H9 (cell line): ENCODE results near the gene MRPS5. TPM values are rescaled to one million over a fixed set of nuclear protein-coding genes. Genes with fewer than 3 reads are reported as not detected.

Experiments used
- DNase-seq: peaks from one replicate; pipeline ENCODE4 v3.0.0-alpha.2; 2017
- H2AFZ ChIP-seq: one replicate; pipeline ENCODE4 v1.6.1; 2013; ENCODE audit warnings: mild to moderate bottlenecking, low read length, control low read depth, moderate library complexity
- H2AK5ac ChIP-seq: 2 replicates; pipeline ENCODE4 v1.6.1; 2013; ENCODE audit warnings: low read length, control low read depth, mixed read lengths; ENCODE audit not compliant: insufficient read length
- H2BK120ac ChIP-seq: one replicate; pipeline ENCODE4 v1.6.1; 2013; ENCODE audit warnings: low read depth, mild to moderate bottlenecking, low read length, control low read depth, inconsistent platforms; ENCODE audit not compliant: poor library complexity, severe bottlenecking
- H2BK12ac ChIP-seq: 2 replicates; pipeline ENCODE4 v1.6.1; 2013; ENCODE audit warnings: low read length, control low read depth, mixed read lengths, low read depth; ENCODE audit not compliant: insufficient read length
- H2BK15ac ChIP-seq: 2 replicates; pipeline ENCODE4 v1.6.1; 2013; ENCODE audit warnings: low read depth, low read length, control low read depth
- H2BK20ac ChIP-seq: one replicate; pipeline ENCODE4 v1.6.1; 2013; ENCODE audit warnings: low read depth, mild to moderate bottlenecking, low read length, control low read depth, inconsistent platforms; ENCODE audit not compliant: poor library complexity, severe bottlenecking
- H2BK5ac ChIP-seq: 2 replicates; pipeline ENCODE4 v1.6.1; 2013; ENCODE audit warnings: low read length, control low read depth, mixed read lengths; ENCODE audit not compliant: insufficient read length
- H3K14ac ChIP-seq: 2 replicates; pipeline ENCODE4 v1.6.1; 2013; ENCODE audit warnings: low read length, control low read depth; ENCODE audit not compliant: insufficient read depth
- H3K18ac ChIP-seq: 2 replicates; pipeline ENCODE4 v1.6.1; 2013; ENCODE audit warnings: low read depth, mild to moderate bottlenecking, mixed read lengths, low read length, control low read depth; ENCODE audit not compliant: insufficient read length
- H3K23ac ChIP-seq: 2 replicates; pipeline ENCODE4 v1.6.1; 2013; ENCODE audit warnings: low read length, control low read depth, mixed read lengths, low read depth; ENCODE audit not compliant: insufficient read length
- H3K23me2 ChIP-seq: 2 replicates; pipeline ENCODE4 v1.6.1; 2013; ENCODE audit warnings: low read depth, mild to moderate bottlenecking, mixed read lengths, low read length, control low read depth; ENCODE audit not compliant: insufficient read length, poor library complexity, severe bottlenecking
- H3K27ac ChIP-seq: 2 replicates; pipeline ENCODE4 v1.5.1; 2013; ENCODE audit warnings: low read length, control low read depth, mixed read lengths, low read depth; ENCODE audit not compliant: insufficient read length
- H3K27me3 ChIP-seq: 2 replicates; pipeline ENCODE4 v1.6.1; 2013; ENCODE audit warnings: low read length, control low read depth, inconsistent platforms; ENCODE audit not compliant: insufficient read depth
- H3K4ac ChIP-seq: 2 replicates; pipeline ENCODE4 v1.6.1; 2013; ENCODE audit warnings: low read depth, mild to moderate bottlenecking, control low read depth, inconsistent platforms, low read length, moderate library complexity
- H3K4me1 ChIP-seq: 2 replicates; pipeline ENCODE4 v1.6.1; 2013; ENCODE audit warnings: low read length, control low read depth, inconsistent platforms; ENCODE audit not compliant: insufficient read depth
- H3K4me2 ChIP-seq: 2 replicates; pipeline ENCODE4 v1.6.1; 2013; ENCODE audit warnings: low read length, control low read depth, mixed read lengths; ENCODE audit not compliant: insufficient read length, insufficient read depth
- H3K56ac ChIP-seq: 2 replicates; pipeline ENCODE4 v1.6.1; 2013; ENCODE audit warnings: low read depth, mild to moderate bottlenecking, mixed read lengths, low read length, control low read depth; ENCODE audit not compliant: insufficient read length
- H3K79me1 ChIP-seq: 2 replicates; pipeline ENCODE4 v1.6.1; 2013; ENCODE audit warnings: low read depth, mild to moderate bottlenecking, moderate library complexity, low read length, control low read depth, inconsistent platforms; ENCODE audit not compliant: insufficient read depth, poor library complexity, severe bottlenecking
- H3K79me2 ChIP-seq: 2 replicates; pipeline ENCODE4 v1.6.1; 2013; ENCODE audit warnings: low read length, control low read depth, inconsistent platforms; ENCODE audit not compliant: insufficient read depth
- H3K9ac ChIP-seq: 2 replicates; pipeline ENCODE4 v1.6.1; 2013; ENCODE audit warnings: low read length, control low read depth, mixed read lengths; ENCODE audit not compliant: insufficient read length; ENCODE audit errors: extremely low read depth
- H3K9me3 ChIP-seq: one replicate; pipeline ENCODE4 v1.6.1; 2013; ENCODE audit warnings: low read depth, low read length, inconsistent platforms; ENCODE audit not compliant: control insufficient read depth
- H3T11ph ChIP-seq: one replicate; pipeline ENCODE4 v1.6.1; 2013; ENCODE audit warnings: mild to moderate bottlenecking, low read length, control low read depth, inconsistent platforms
- H4K20me1 ChIP-seq: one replicate; pipeline ENCODE4 v1.6.1; 2013; ENCODE audit not compliant: control insufficient read depth, insufficient read length, insufficient read depth
- H4K5ac ChIP-seq: 2 replicates; pipeline ENCODE4 v1.6.1; 2013; ENCODE audit warnings: low read depth, mild to moderate bottlenecking, mixed read lengths, low read length, control low read depth; ENCODE audit not compliant: insufficient read length
- H4K8ac ChIP-seq: replicated peaks from 2 replicates; pipeline ENCODE4 v1.6.1; 2013; ENCODE audit warnings: low read length, control low read depth, mixed read lengths, low read depth; ENCODE audit not compliant: insufficient read length
- H4K91ac ChIP-seq: 2 replicates; pipeline ENCODE4 v1.6.1; 2013; ENCODE audit warnings: low read depth, mild to moderate bottlenecking, moderate library complexity, mixed read lengths, low read length, control low read depth; ENCODE audit not compliant: insufficient read length
- H3K27ac Mint-ChIP-seq, 3 experiments: 2 replicates in 2 of 3; 3 replicates in 1 of 3; pipeline ENCODE4 v1.8.0; 2020 to 2021; ENCODE audit warnings: mixed read lengths in 3 of 3, mild to moderate bottlenecking in 1 of 3, moderate library complexity in 1 of 3
- H3K27me3 Mint-ChIP-seq: 2 replicates; pipeline ENCODE4 v1.8.0; 2021; ENCODE audit warnings: low read depth, mild to moderate bottlenecking, moderate library complexity, mixed read lengths
- H3K36me3 Mint-ChIP-seq, 3 experiments: 2 replicates in 2 of 3; 3 replicates in 1 of 3; pipeline ENCODE4 v1.8.0; 2020 to 2021; ENCODE audit warnings: low read depth in 3 of 3, mixed read lengths in 3 of 3; ENCODE audit not compliant: insufficient read depth in 1 of 3
- H3K4me1 Mint-ChIP-seq, 2 experiments: 2 replicates each; pipeline ENCODE4 v1.8.0; 2020; ENCODE audit warnings: mixed read lengths in 2 of 2
- H3K4me3 Mint-ChIP-seq, 2 experiments: 2 replicates in 1 of 2; 3 replicates in 1 of 2; pipeline ENCODE4 v1.8.0; 2020 to 2021; ENCODE audit warnings: mild to moderate bottlenecking in 2 of 2, mixed read lengths in 2 of 2, moderate library complexity in 1 of 2
- H3K9me3 Mint-ChIP-seq, 2 experiments: 2 replicates in 1 of 2; 3 replicates in 1 of 2; pipeline ENCODE4 v1.8.0; 2020; ENCODE audit warnings: mild to moderate bottlenecking in 2 of 2, mixed read lengths in 2 of 2, moderate library complexity in 1 of 2
- CTCF ChIP-seq: fragments of 200-600 bp; sonication (generic); conservative IDR thresholded peaks from 3 replicates; pipeline ENCODE4 v1.8.0; 2021; ENCODE audit warnings: antibody characterized with exemption, mild to moderate bottlenecking
- WGBS: extraction: QIAGEN DNeasy Blood & Tissue Kit; methylation state at CpG from one replicate; pipeline ENCODE4 v1.1.7; 2013; ENCODE audit warnings: missing lambda C conversion rate, low lambda C conversion rate, mixed read lengths; ENCODE audit not compliant: insufficient read length; ENCODE audit errors: extremely low coverage; 5-methylcytosine and 5-hydroxymethylcytosine counted together
- total RNA-seq: library from RNA; stranded (reverse); gene quantifications from 2 replicates; pipeline ENCODE4 v1.2.1, GENCODE V29; 2021

The MRPS5 gene
- total RNA-seq, 1 experiment from 2014 or later: 50.9 TPM

GRCh38 chr2:95058989-95059641, 62.5 kb downstream of the MRPS5 start:
- Histone ChIP-seq H3K23me2 (no peaks in the 10 kb centered on the region), H3K79me1 (no peaks in the 10 kb centered on the region), H2BK20ac (no peak overlapping the region), H2BK120ac (no peak overlapping the region), H4K20me1 (no peaks in the 10 kb centered on the region), H3K23ac (no peak overlapping the region), H2AFZ (no peak overlapping the region), H3K4me1 (no peaks in the 10 kb centered on the region; the same call in 1 of the 2 replicates), H3K4ac (no peak overlapping the region), H3K79me2 (no peaks in the 10 kb centered on the region), H3K27ac (no peak overlapping the region), H3K27me3 (no peaks in the 10 kb centered on the region), H2AK5ac (no peak overlapping the region), H3K9me3 (no peaks in the 10 kb centered on the region), H3K4me2 (no peak overlapping the region), H4K5ac (no peak overlapping the region), H2BK5ac (no peak overlapping the region), H3T11ph (no peak overlapping the region), H3K18ac (no peak overlapping the region), H3K9ac (no peak overlapping the region), H2BK12ac (no peak overlapping the region), H2BK15ac (no peak overlapping the region), H4K8ac (no peak overlapping the region), H4K91ac (no peak overlapping the region), H3K14ac (no peak overlapping the region), H3K56ac (no peak overlapping the region)
- Mint-ChIP-seq H3K4me3 (no peak overlapping the region), H3K27me3 (peaks cover 20% of the 10 kb centered on the region), H3K36me3 (no peaks in the 10 kb centered on the region), H3K9me3 (no peaks in the 10 kb centered on the region), H3K27ac (no peak overlapping the region), H3K4me1 (peaks cover 16 to 22% of the 10 kb centered on the region in 2 experiments)
- WGBS: no CpG with 5 or more reads among the region's 11 CpGs
- no peak for DNase-seq
- no peak for TF ChIP-seq CTCF
